K562 (cell line): ENCODE measurements around the gene DDX46. TPM values are rescaled to one million over a fixed set of nuclear protein-coding genes. Genes with fewer than 3 reads are reported as not detected.
A peak's percentile ranks its signal among the peaks of the same experiment; 100 is the strongest.

Experiments
- ARID2 ChIP-seq: fragments of 450-650 bp; IDR thresholded peaks from 2 replicates; pipeline ENCODE4 v1.6.1; 2017; ENCODE audit warnings: antibody characterized with exemption, mild to moderate bottlenecking
- BRCA1 ChIP-seq, 2 experiments: fragments of 450-650 bp in 1 of 2; sonication (generic) in 1 of 2; formaldehyde crosslinking in 1 of 2; IDR thresholded peaks; 2 replicates each; pipeline versions ENCODE4 v1.5.0 to v1.6.1; 2017 to 2020; ENCODE audit warnings: mild to moderate bottlenecking in 1 of 2, missing genetic modification reagents in 1 of 2
- CC2D1A ChIP-seq: fragments of 450-650 bp; IDR thresholded peaks from 2 replicates; pipeline ENCODE4 v1.6.1; 2017; ENCODE audit warnings: mild to moderate bottlenecking
- CREM ChIP-seq: IDR thresholded peaks from 2 replicates; pipeline ENCODE4 v1.6.1; 2014; ENCODE audit warnings: antibody characterized with exemption, low read depth
- E2F8 ChIP-seq: fragments of 450-650 bp; IDR thresholded peaks from 2 replicates; pipeline ENCODE4 v1.7.1; 2018; ENCODE audit warnings: mild to moderate bottlenecking, low read depth; ENCODE audit not compliant: partially characterized antibody
- ELF1 ChIP-seq: fragments of 200-800 bp; sonication (Bioruptor generic); IDR thresholded peaks from 2 replicates; pipeline ENCODE4 v1.6.1; 2016; ENCODE audit warnings: missing genetic modification characterization, missing compliant biosample characterization
- ETV1 ChIP-seq: fragments of 450-650 bp; conservative IDR thresholded peaks from 2 replicates; pipeline ENCODE4 v1.6.1; 2016; ENCODE audit warnings: missing genetic modification characterization, control low read depth, low read depth, missing compliant biosample characterization
- FOSL1 ChIP-seq: fragments of 200-800 bp; sonication (Bioruptor generic); conservative IDR thresholded peaks from 2 replicates; pipeline ENCODE4 v1.6.1; 2016; ENCODE audit warnings: missing genetic modification characterization, missing compliant biosample characterization
- FOXK2 ChIP-seq, 2 experiments: fragments of 450-650 bp; IDR thresholded peaks in 1 of 2; conservative IDR thresholded peaks in 1 of 2; 2 replicates each; pipeline ENCODE4 v1.6.1; 2016; ENCODE audit warnings: low read depth in 2 of 2, mild to moderate bottlenecking in 1 of 2
- HMGN3 ChIP-seq: IDR thresholded peaks from 2 replicates; pipeline ENCODE4 v1.6.1; 2011; ENCODE audit warnings: borderline replicate concordance, low read depth, mild to moderate bottlenecking, mixed read lengths, low read length; ENCODE audit not compliant: insufficient read length; ENCODE audit errors: extremely low read depth
- IRF9 ChIP-seq: fragments of 450-650 bp; IDR thresholded peaks from 2 replicates; pipeline ENCODE4 v1.6.1; 2016; ENCODE audit warnings: missing biosample characterization, missing genetic modification characterization
- JUND ChIP-seq, 2 experiments: IDR thresholded peaks; 2 replicates in 1 of 2; 3 replicates in 1 of 2; pipeline ENCODE4 v1.6.1; 2011; ENCODE audit warnings: borderline replicate concordance in 2 of 2, low read depth in 2 of 2, low read length in 2 of 2, improper control_type of control experiment in 1 of 2, missing biosample characterization in 1 of 2, missing genetic modification characterization in 1 of 2, missing genetic modification reagents in 1 of 2
- MEIS2 ChIP-seq: fragments of 450-650 bp; IDR thresholded peaks from 2 replicates; pipeline ENCODE4 v1.6.1; 2014; ENCODE audit warnings: mild to moderate bottlenecking; ENCODE audit not compliant: partially characterized antibody
- NR3C1 ChIP-seq: sonication (generic); formaldehyde crosslinking; IDR thresholded peaks from 2 replicates; pipeline ENCODE4 v1.8.1; 2022; ENCODE audit warnings: missing genetic modification reagents
- PHB2 ChIP-seq: fragments of 450-650 bp; IDR thresholded peaks from 2 replicates; pipeline ENCODE4 v1.6.1; 2017; ENCODE audit warnings: low read depth
- PHF8 ChIP-seq: fragments of 200-600 bp; sonication (generic); IDR thresholded peaks from 2 replicates; pipeline ENCODE4 v1.6.1; 2012; ENCODE audit warnings: mixed run types, mild to moderate bottlenecking, inconsistent platforms, low read length, moderate library complexity, borderline replicate concordance
- SREBF2 ChIP-seq: sonication (generic); formaldehyde crosslinking; IDR thresholded peaks from 2 replicates; pipeline ENCODE4 v1.4.0; 2020; ENCODE audit warnings: mild to moderate bottlenecking, missing genetic modification reagents
- SRSF1 ChIP-seq: fragments of 200-400 bp; formaldehyde crosslinking; IDR thresholded peaks from 2 replicates; pipeline ENCODE4 v1.6.1; 2017; ENCODE audit warnings: mild to moderate bottlenecking, low read depth, low read length, moderate library complexity
- TBP ChIP-seq: optimal IDR thresholded peaks from 2 replicates; pipeline ENCODE3; 2011; ENCODE audit warnings: low read depth, low read length, improper control_type of control experiment
- ZC3H11A ChIP-seq: IDR thresholded peaks from 2 replicates; pipeline ENCODE4 v1.6.1; 2012; ENCODE audit warnings: low read depth, low read length, improper control_type of control experiment
- ZNF140 ChIP-seq: fragments of 250-450 bp; sonication (Bioruptor Pico); IDR thresholded peaks from 2 replicates; pipeline ENCODE4 v1.8.0; 2021; ENCODE audit warnings: moderate library complexity, mild to moderate bottlenecking, inconsistent platforms
- ZNF507 ChIP-seq: conservative IDR thresholded peaks from 2 replicates; pipeline ENCODE4 v1.6.1; 2017; ENCODE audit warnings: missing genetic modification characterization, missing compliant biosample characterization
- ZNF830 ChIP-seq: fragments of 250-450 bp; sonication (Bioruptor Pico); IDR thresholded peaks from 2 replicates; pipeline ENCODE4 v1.5.0; 2021; ENCODE audit warnings: mild to moderate bottlenecking
- polyA plus RNA-seq, 8 experiments: library from polyadenylated mRNA; depleted of rRNA in 4 of 8; stranded (reverse) in 5 of 8; unstranded in 3 of 8; fragments of >200 nt; fragmentation: Nextera tagmentation in 2 of 8; fragmentation: Illumina TruSeq in 1 of 8; extraction: Ambion mirVana in 2 of 8; extraction: Trizol in 1 of 8; gene quantifications; 2 replicates each; pipeline versions ENCODE4 v1.2.1 to v1.2.3, GENCODE V29; 2011 to 2014; ENCODE audit warnings: inconsistent platforms in 1 of 8, missing spikeins in 1 of 8
- total RNA-seq, 7 experiments: library from RNA; depleted of rRNA in 6 of 7; stranded (reverse); fragments of >200 nt in 6 of 7; fragmentation: Illumina TruSeq in 2 of 7; extraction: Trizol in 2 of 7; gene quantifications; 2 replicates each; pipeline versions ENCODE4 v1.2.1 to v1.2.3, GENCODE V29; 2011 to 2021; ENCODE audit warnings: low replicate concordance in 1 of 7

Gene DDX46
- total and polyA plus RNA-seq, 9 of the 15 experiments (the other 6 are each of a cell fraction or from before 2014, with no cell fraction given) = 26.2 to 99.0 (median 76.4) TPM

- TF ChIP-seq ELF1 (no peak), JUND (IDR thresholded peaks at IDR 0.05; ENCODE audit: borderline replicate concordance, low read depth, low read length) (no peak), JUND (tag; IDR thresholded peaks at IDR 0.05; ENCODE audit: borderline replicate concordance, low read depth, low read length) (no peak), FOSL1 (tag) (no peak), ETV1 (tag) (peak; percentile 32), ZNF140 (no peak), PHF8 (no peak), TBP (peak; percentile 22), ZNF507 (tag) (no peak), ARID2 (0 out of 2 replicates have a peak, but pooled peaks have one; percentile 45), E2F8 (no peak), HMGN3 (no peak), MEIS2 (peak; percentile 43), SRSF1 (no peak), CREM (peak; percentile 52; the same call in 1 of the 2 replicates), BRCA1 (IDR thresholded peaks at IDR 0.05) (no peak), BRCA1 (CRISPR knock-in tag; IDR thresholded peaks at IDR 0.05) (no peak), CC2D1A (0 out of 2 replicates have a peak, but pooled peaks have one; percentile 40), ZNF830 (CRISPR knock-in tag) (no peak), SREBF2 (CRISPR knock-in tag) (no peak), NR3C1 (CRISPR knock-in tag) (no peak), ZC3H11A (no peak), PHB2 (peak; percentile 52; the same call in 1 of the 2 replicates), FOXK2 (conservative IDR thresholded peaks at IDR 0.05 in 1 of 2, IDR thresholded peaks at IDR 0.05 in 1 of 2; ENCODE audit: low read depth in 2 of 2) (0 out of 4 replicates have a peak, but pooled peaks have one; percentile 12 to 30), IRF9 (no peak)
Measured at GRCh38 chr5:134738963-134739661, 19.5 kb upstream of the DDX46 start (continued).
